Nephron (organoid): ENCODE measurements around the gene CAMKK1.
A peak's percentile ranks its signal among the peaks of the same experiment; 100 is the strongest.

Experiments used
- H3K27ac Mint-ChIP-seq, 3 experiments: 2 replicates each; pipeline ENCODE4 v1.8.0; 2020; ENCODE audit warnings: mixed read lengths in 3 of 3, mild to moderate bottlenecking in 2 of 3, moderate library complexity in 1 of 3
- H3K27me3 Mint-ChIP-seq: 2 replicates; pipeline ENCODE4 v1.8.0; 2021; ENCODE audit warnings: low read depth, mild to moderate bottlenecking, moderate library complexity, mixed read lengths
- H3K36me3 Mint-ChIP-seq: 2 replicates; pipeline ENCODE4 v1.8.0; 2020; ENCODE audit warnings: low read depth, mixed read lengths
- H3K4me1 Mint-ChIP-seq: 2 replicates; pipeline ENCODE4 v1.8.0; 2020; ENCODE audit warnings: mixed read lengths
- H3K4me3 Mint-ChIP-seq, 3 experiments: 2 replicates each; pipeline ENCODE4 v1.8.0; 2020; ENCODE audit warnings: mild to moderate bottlenecking in 3 of 3, mixed read lengths in 3 of 3, moderate library complexity in 2 of 3
- H3K9me3 Mint-ChIP-seq: 2 replicates; pipeline ENCODE4 v1.8.0; 2020; ENCODE audit warnings: mixed read lengths
- TF ChIP-seq, protein P1 (sequence below), 3 experiments: fragments of 200-600 bp; sonication (generic); IDR thresholded peaks; one replicate each; pipeline ENCODE4 v1.5.0; 2021; ENCODE audit warnings: antibody characterized with exemption in 3 of 3; ENCODE audit not compliant: unreplicated experiment in 3 of 3

CAMKK1 gene

DNA sequence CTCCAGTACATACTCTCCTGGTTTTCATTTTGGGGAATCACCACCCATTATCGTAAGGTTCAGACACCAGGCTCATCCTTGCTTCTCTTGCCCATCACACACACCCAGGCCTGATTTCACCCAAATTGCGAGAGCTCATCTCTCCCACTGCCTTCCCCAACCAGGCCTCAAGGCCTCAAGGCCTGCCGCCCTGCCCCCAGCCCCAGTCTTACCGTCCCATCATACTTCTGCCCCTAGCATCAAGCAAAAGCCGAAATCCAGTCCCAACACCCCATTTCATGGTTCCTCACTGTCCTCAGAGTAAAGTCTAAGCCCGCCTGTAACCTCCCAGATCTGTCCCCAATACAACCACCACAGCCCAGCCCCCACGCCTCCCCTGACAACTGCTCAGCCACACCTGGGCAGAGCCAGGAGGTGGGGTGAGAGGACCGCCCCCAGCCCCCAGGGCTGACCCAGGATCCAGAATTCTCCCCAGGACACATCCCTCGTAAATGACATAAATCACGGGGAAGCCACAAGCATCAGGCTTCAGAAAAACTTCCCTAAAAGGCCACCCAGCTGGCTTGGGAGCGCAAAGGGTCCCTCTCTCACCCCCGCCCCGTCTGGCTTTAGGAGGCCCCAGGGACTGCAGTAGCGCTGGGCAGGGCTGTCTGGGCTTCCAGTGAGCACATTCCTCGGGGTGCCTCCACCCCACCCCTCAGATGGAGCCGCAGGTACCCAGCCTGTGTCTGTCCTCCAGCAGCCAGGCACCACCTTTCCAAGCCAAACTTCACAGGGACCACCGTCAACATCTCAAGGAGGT, 33.0 kb upstream of the CAMKK1 start:
- Mint-ChIP-seq H3K4me1 (peaks cover 41% of the 10 kb centered on the region), H3K9me3 (no peaks in the 10 kb centered on the region), H3K36me3 (no peaks in the 10 kb centered on the region), H3K27me3 (peaks cover 5% of the 10 kb centered on the region), H3K4me3 (peak overlapping the region in 2 of 3 experiments; percentile 1 to 5), H3K27ac (peak overlapping the region; percentile 68 to 97 (median 83))
- TF ChIP-seq, protein P1, sequence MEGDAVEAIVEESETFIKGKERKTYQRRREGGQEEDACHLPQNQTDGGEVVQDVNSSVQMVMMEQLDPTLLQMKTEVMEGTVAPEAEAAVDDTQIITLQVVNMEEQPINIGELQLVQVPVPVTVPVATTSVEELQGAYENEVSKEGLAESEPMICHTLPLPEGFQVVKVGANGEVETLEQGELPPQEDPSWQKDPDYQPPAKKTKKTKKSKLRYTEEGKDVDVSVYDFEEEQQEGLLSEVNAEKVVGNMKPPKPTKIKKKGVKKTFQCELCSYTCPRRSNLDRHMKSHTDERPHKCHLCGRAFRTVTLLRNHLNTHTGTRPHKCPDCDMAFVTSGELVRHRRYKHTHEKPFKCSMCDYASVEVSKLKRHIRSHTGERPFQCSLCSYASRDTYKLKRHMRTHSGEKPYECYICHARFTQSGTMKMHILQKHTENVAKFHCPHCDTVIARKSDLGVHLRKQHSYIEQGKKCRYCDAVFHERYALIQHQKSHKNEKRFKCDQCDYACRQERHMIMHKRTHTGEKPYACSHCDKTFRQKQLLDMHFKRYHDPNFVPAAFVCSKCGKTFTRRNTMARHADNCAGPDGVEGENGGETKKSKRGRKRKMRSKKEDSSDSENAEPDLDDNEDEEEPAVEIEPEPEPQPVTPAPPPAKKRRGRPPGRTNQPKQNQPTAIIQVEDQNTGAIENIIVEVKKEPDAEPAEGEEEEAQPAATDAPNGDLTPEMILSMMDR (IDR thresholded peaks at IDR 0.05; ENCODE audit: unreplicated experiment in 3 of 3): no peak

DNA sequence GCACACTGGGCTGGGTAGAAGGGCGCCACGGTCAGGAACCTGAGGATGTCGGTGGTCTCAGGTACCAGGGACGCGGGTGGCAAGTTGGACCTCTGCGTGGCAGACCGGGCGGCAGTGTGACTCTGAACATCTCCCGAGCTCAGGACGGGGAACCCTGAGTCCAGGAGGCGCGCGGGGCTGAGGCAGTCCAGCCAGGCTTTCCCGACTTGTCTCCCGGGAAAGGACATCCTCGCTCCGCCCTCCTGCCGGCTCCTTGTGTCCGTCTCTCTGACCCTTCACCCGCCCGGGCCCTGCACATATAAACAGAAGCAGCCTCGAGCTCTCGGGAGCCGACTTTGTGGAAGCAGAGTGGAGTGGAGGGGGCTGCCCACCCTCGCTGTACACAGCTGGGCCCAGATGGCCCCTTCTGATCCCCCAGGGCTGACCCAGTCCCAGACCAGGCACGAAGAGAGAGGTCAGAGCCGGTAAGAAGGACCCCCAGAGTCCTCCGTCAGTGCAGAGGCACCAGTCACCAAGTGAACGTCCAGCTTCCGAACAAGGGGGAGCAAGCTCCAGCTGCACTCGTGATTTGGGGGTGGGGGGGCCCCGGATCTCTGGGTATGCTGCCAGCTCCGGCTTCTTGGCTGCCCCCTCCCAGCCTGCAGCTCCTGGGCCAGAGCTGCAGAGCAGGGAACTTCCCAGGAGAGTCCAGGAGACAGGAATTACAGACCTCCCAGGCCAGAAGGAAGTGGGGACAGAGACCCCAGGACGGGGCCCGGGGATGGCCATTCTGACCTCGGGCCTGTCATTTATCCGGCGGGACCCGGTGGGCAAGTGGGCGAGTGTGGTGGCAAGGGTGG, 31.9 kb upstream of the CAMKK1 start:
- Mint-ChIP-seq H3K27me3 (peaks cover 5% of the 10 kb centered on the region), H3K9me3 (no peaks in the 10 kb centered on the region), H3K4me3 (peak overlapping the region in 1 of 3 experiments; percentile 43), H3K36me3 (no peaks in the 10 kb centered on the region), H3K27ac (peak overlapping the region; percentile 17 to 92 (median 68)), H3K4me1 (peaks cover 41% of the 10 kb centered on the region)
- TF ChIP-seq, protein P1 (IDR thresholded peaks at IDR 0.05; ENCODE audit: unreplicated experiment in 3 of 3): no peak

DNA sequence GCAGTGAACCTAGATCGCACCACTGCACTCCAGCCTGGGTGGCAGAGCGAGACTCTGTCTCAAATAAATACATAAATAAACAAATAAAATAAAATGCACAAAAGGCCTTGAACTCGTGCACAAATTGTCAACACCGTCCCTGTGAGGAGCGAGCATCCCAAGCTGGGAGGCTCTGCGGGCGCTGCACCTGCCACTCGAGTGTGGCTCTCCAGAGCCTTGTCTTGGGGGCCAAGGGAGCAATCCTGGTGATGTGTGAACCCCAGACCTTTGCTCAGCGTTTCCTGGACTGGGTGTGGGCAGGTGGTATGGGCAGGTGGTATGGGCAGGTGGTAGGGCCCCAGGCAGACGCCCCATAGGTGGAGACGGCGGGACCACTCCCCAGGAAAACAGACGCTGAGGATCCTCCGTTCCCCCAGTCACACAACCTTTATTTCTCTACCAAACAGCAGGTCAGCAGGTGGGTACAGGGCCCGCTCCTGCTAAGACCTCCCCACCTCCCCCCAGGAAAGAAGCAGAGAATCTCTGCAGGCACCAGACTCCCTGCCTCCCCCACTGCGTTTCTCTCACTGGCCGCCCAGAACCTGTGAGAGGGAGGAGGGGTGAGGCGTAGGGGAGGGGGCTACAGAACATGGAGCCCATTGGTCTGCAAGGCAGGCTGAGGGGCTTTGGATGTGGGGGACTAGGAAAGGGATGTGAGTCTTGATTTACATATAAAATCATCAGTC, 30.8 kb upstream of the CAMKK1 start:
- no peaks in the 10 kb centered on the region for H3K36me3 Mint-ChIP-seq
- peaks cover 5% of the 10 kb centered on the region for H3K27me3 Mint-ChIP-seq
- no peaks in the 10 kb centered on the region for H3K9me3 Mint-ChIP-seq
- H3K4me1 Mint-ChIP-seq: peaks cover 41% of the 10 kb centered on the region
- peak overlapping the region in 2 of 3 experiments; percentile 68 to 92 for H3K27ac Mint-ChIP-seq
- TF ChIP-seq, protein P1 (IDR thresholded peaks at IDR 0.05; ENCODE audit: unreplicated experiment in 3 of 3): no peak
- H3K4me3 Mint-ChIP-seq: peak overlapping the region in 1 of 3 experiments; percentile 7

DNA sequence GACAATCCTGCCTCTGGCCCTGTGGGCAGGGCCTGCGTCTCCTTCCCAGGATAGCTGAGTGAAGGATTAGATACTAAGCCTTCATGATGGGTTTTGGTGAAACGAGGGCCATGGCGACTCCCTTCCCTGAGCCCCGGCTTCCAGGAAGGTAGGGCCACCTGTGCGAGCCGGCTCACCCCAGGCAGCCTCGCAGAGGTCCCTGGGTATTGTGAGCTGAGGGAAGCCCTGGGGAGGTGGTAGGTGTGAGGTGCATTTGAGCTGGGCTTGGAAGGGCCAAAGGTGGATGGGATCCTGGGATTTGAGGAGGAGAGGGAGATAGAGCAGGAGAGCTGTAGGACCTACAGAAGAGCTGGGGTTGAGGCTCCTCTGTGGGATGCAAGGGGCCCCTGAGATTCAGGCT, 29.9 kb upstream of the CAMKK1 start:
- Mint-ChIP-seq H3K36me3 (no peaks in the 10 kb centered on the region), H3K27me3 (peaks cover 5% of the 10 kb centered on the region), H3K27ac (no peak overlapping the region), H3K4me1 (peaks cover 40% of the 10 kb centered on the region), H3K4me3 (no peak overlapping the region), H3K9me3 (no peaks in the 10 kb centered on the region)
- TF ChIP-seq, protein P1 (IDR thresholded peaks at IDR 0.05; ENCODE audit: unreplicated experiment in 3 of 3): no peak

DNA sequence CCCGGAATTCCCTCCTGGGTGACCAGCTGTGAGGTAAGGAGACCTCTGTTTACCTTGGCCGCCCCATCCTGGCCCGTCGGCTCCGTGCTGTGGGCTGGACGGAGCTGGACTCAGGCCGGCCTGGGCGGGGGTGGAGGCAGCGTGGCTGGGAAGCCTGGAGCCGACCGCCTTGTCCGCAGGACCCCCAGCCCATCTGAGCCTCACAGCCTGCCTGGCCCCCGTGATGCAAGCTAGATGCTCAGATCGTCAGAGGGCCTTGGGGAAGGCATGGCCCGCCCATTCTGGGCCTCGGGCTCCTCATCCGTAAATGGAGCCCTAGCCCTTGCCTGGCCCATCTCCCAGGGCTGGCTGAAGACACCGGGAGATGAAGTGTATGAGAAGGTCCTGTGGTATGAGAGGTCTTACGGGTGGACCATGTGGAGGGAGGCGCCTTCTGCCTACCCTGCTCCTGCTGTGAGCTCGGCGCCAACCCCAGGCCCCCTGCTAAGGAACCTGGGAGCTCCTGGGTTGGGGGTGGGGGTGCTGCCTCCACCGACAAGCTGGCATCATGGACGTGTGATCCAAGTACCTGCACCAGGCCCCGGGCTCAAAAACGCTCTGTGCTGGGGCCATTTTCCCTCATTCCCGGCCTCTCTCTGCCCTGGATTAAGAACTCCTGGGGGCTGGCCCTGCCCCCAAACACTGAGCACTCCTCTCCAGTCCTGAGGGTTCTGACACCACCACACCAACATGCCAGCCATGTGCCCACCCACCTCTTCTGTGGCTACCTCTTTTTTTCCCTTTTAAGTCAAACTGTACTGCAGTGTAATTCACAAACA, 28.9 kb upstream of the CAMKK1 start:
- Mint-ChIP-seq H3K27me3 (peaks cover 5% of the 10 kb centered on the region), H3K36me3 (no peaks in the 10 kb centered on the region), H3K9me3 (no peaks in the 10 kb centered on the region), H3K4me1 (peaks cover 30% of the 10 kb centered on the region), H3K27ac (no peak overlapping the region), H3K4me3 (no peak overlapping the region)
- TF ChIP-seq, protein P1 (IDR thresholded peaks at IDR 0.05; ENCODE audit: unreplicated experiment in 3 of 3): no peak
